IMR-90 (cell line): Measurements from ENCODE around the gene SURF2. TPM values are rescaled to one million over a fixed set of nuclear protein-coding genes. Genes with fewer than 3 reads are reported as not detected.

ENCODE experiments used
- ATAC-seq: fragments of 200-7000 bp; cut with Tn5 transposase; 2 replicates; pipeline ENCODE4 v1.9.1; 2020; ENCODE audit warnings: low read depth, mild to moderate bottlenecking, moderate library complexity
- BruUV-seq: library from RNA; stranded (reverse); fragments of 400-500 nt; replicated peaks from 2 replicates; lab custom pipeline; 2021; lab: Mats Ljungman, UMichigan
- CTCF ChIA-PET: fragments of 300-600 bp; formaldehyde crosslinking; extraction: SDS; loops from one replicate; lab custom pipeline; 2021; ENCODE audit warnings: antibody characterized with exemption; lab: Yijun Ruan, JAX
- POLR2A ChIA-PET: fragments of 300-600 bp; sonication (Branson Sonifier 250); formaldehyde crosslinking; loops from one replicate; lab custom pipeline; 2022; ENCODE audit warnings: antibody characterized with exemption; ENCODE audit not compliant: unreplicated experiment; lab: Charles Lee
- DNase-seq: peaks from one replicate; pipeline ENCODE4 v3.0.0; 2013
- H2AFZ ChIP-seq: replicated peaks from 2 replicates; pipeline ENCODE3; 2013; ENCODE audit warnings: low read length, mild to moderate bottlenecking; ENCODE audit not compliant: poor library complexity
- H2AK5ac ChIP-seq: 2 replicates; pipeline ENCODE4 v1.6.1; 2013; ENCODE audit warnings: low read depth, low read length, inconsistent platforms
- H2AK9ac ChIP-seq: replicated peaks from 2 replicates; pipeline ENCODE3; 2013; ENCODE audit warnings: mild to moderate bottlenecking, low read depth, low read length, moderate library complexity; ENCODE audit not compliant: poor library complexity
- H2BK120ac ChIP-seq: 2 replicates; pipeline ENCODE4 v1.6.1; 2013; ENCODE audit warnings: low read depth, low read length, inconsistent platforms
- H2BK15ac ChIP-seq: 3 replicates; pipeline ENCODE4 v1.6.1; 2013; ENCODE audit warnings: low read depth, low read length, inconsistent platforms
- H2BK20ac ChIP-seq: 2 replicates; pipeline ENCODE4 v1.6.1; 2013; ENCODE audit warnings: low read depth, mild to moderate bottlenecking, inconsistent platforms, low read length, moderate library complexity
- H2BK5ac ChIP-seq: 2 replicates; pipeline ENCODE4 v1.6.1; 2013; ENCODE audit warnings: mild to moderate bottlenecking, low read depth, low read length, inconsistent platforms; ENCODE audit not compliant: poor library complexity, severe bottlenecking
- H3K14ac ChIP-seq: replicated peaks from 2 replicates; pipeline ENCODE4 v1.6.1; 2013; ENCODE audit warnings: low read depth, low read length, inconsistent platforms
- H3K18ac ChIP-seq: 2 replicates; pipeline ENCODE4 v1.6.1; 2013; ENCODE audit warnings: low read depth, low read length, control low read depth
- H3K23ac ChIP-seq: 2 replicates; pipeline ENCODE4 v1.6.1; 2013; ENCODE audit warnings: low read depth, low read length, inconsistent platforms
- H3K27ac ChIP-seq: 2 replicates; pipeline ENCODE4 v1.5.1; 2013; ENCODE audit warnings: mild to moderate bottlenecking, control low read depth, low read length; ENCODE audit not compliant: insufficient read depth
- H3K27me3 ChIP-seq: 2 replicates; pipeline ENCODE4 v1.6.1; 2013; ENCODE audit warnings: low read length; ENCODE audit not compliant: control insufficient read depth, insufficient read depth
- H3K36me3 ChIP-seq: 2 replicates; pipeline ENCODE4 v1.6.1; 2013; ENCODE audit warnings: low read length, mixed read lengths; ENCODE audit not compliant: control insufficient read depth, insufficient read depth
- H3K4ac ChIP-seq: 2 replicates; pipeline ENCODE4 v1.6.1; 2013; ENCODE audit warnings: low read depth, low read length, inconsistent platforms
- H3K4me1 ChIP-seq: 2 replicates; pipeline ENCODE4 v1.6.1; 2013; ENCODE audit warnings: low read length, mixed read lengths; ENCODE audit not compliant: control insufficient read depth, insufficient read depth
- H3K4me2 ChIP-seq: 2 replicates; pipeline ENCODE4 v1.6.1; 2013; ENCODE audit warnings: low read depth, mild to moderate bottlenecking, control low read depth, low read length, moderate library complexity
- H3K4me3 ChIP-seq: 2 replicates; pipeline ENCODE4 v1.5.1; 2013; ENCODE audit warnings: low read depth, mild to moderate bottlenecking, control low read depth, low read length, moderate library complexity; ENCODE audit not compliant: insufficient read depth
- H3K56ac ChIP-seq: 2 replicates; pipeline ENCODE4 v1.6.1; 2013; ENCODE audit warnings: low read length, inconsistent platforms; ENCODE audit not compliant: insufficient read depth; ENCODE audit errors: extremely low read depth
- H3K79me1 ChIP-seq, 2 experiments: 2 replicates each; pipeline ENCODE4 v1.6.1; 2013; ENCODE audit warnings: low read length in 2 of 2, inconsistent platforms in 1 of 2, low read depth in 1 of 2
- H3K9ac ChIP-seq: 2 replicates; pipeline ENCODE4 v1.6.1; 2013; ENCODE audit warnings: low read depth, low read length, control low read depth
- H3K9me1 ChIP-seq: 2 replicates; pipeline ENCODE4 v1.6.1; 2013; ENCODE audit warnings: low read length, inconsistent platforms; ENCODE audit not compliant: insufficient read depth
- H3K9me3 ChIP-seq: 2 replicates; pipeline ENCODE4 v1.6.1; 2013; ENCODE audit warnings: low read length; ENCODE audit not compliant: control insufficient read depth, insufficient read depth
- H4K20me1 ChIP-seq: 2 replicates; pipeline ENCODE4 v1.6.1; 2013; ENCODE audit warnings: low read length, inconsistent platforms; ENCODE audit not compliant: insufficient read depth
- H4K5ac ChIP-seq: 2 replicates; pipeline ENCODE4 v1.6.1; 2013; ENCODE audit warnings: mild to moderate bottlenecking, low read depth, low read length, control low read depth
- H4K8ac ChIP-seq, 2 experiments: 2 replicates each; pipeline ENCODE4 v1.6.1; 2013; ENCODE audit warnings: low read depth in 2 of 2, low read length in 2 of 2, control low read depth in 1 of 2, inconsistent platforms in 1 of 2
- H4K91ac ChIP-seq: 2 replicates; pipeline ENCODE4 v1.6.1; 2013; ENCODE audit warnings: low read depth, low read length, inconsistent platforms; ENCODE audit not compliant: insufficient read depth
- BHLHE40 ChIP-seq: fragments of 150-350 bp; IDR thresholded peaks from 2 replicates; pipeline ENCODE4 v1.6.1; 2016; ENCODE audit warnings: mild to moderate bottlenecking, low read depth, low read length
- CEBPB ChIP-seq: IDR thresholded peaks from 2 replicates; pipeline ENCODE4 v1.6.1; 2012; ENCODE audit warnings: low read depth, low read length, improper control_type of control experiment
- CHD1 ChIP-seq: IDR thresholded peaks from 2 replicates; pipeline ENCODE4 v1.6.1; 2012; ENCODE audit warnings: low read depth, low read length, improper control_type of control experiment
- CTCF ChIP-seq: conservative IDR thresholded peaks from 2 replicates; pipeline ENCODE4 v1.5.1; 2012; ENCODE audit warnings: mild to moderate bottlenecking, low read depth, low read length, improper control_type of control experiment
- FOS ChIP-seq: fragments of 150-350 bp; IDR thresholded peaks from 2 replicates; pipeline ENCODE4 v1.6.1; 2016; ENCODE audit warnings: low read depth, low read length
- MAFK ChIP-seq: IDR thresholded peaks from 2 replicates; pipeline ENCODE4 v1.6.1; 2012; ENCODE audit warnings: low read depth, low read length, improper control_type of control experiment
- MAZ ChIP-seq: IDR thresholded peaks from 2 replicates; pipeline ENCODE4 v1.6.1; 2012; ENCODE audit warnings: low read depth, mild to moderate bottlenecking, low read length, improper control_type of control experiment, moderate library complexity, borderline replicate concordance
- MXI1 ChIP-seq: IDR thresholded peaks from 2 replicates; pipeline ENCODE4 v1.6.1; 2012; ENCODE audit warnings: low read depth, mild to moderate bottlenecking, low read length, moderate library complexity, borderline replicate concordance
- NFE2L2 ChIP-seq: fragments of 150-350 bp; IDR thresholded peaks from 2 replicates; pipeline ENCODE4 v1.6.1; 2016; ENCODE audit warnings: low read depth, mild to moderate bottlenecking, low read length
- POLR2A ChIP-seq: IDR thresholded peaks from 2 replicates; pipeline ENCODE4 v1.6.1; 2012; ENCODE audit warnings: mild to moderate bottlenecking, low read depth, low read length
- RAD21 ChIP-seq: IDR thresholded peaks from 2 replicates; pipeline ENCODE4 v1.6.1; 2012; ENCODE audit warnings: low read length, improper control_type of control experiment
- RCOR1 ChIP-seq: IDR thresholded peaks from 2 replicates; pipeline ENCODE4 v1.6.1; 2012; ENCODE audit warnings: mild to moderate bottlenecking, low read length, improper control_type of control experiment; ENCODE audit not compliant: insufficient replicate concordance
- RFX5 ChIP-seq: IDR thresholded peaks from 2 replicates; pipeline ENCODE4 v1.8.0; 2012; ENCODE audit warnings: low read depth, mild to moderate bottlenecking, low read length, moderate library complexity
- SMC3 ChIP-seq: fragments of 150-350 bp; IDR thresholded peaks from 2 replicates; pipeline ENCODE4 v1.6.1; 2016; ENCODE audit warnings: low read depth, mild to moderate bottlenecking, antibody characterized with exemption, low read length, moderate library complexity
- WGBS, 2 experiments: methylation state at CpG; one replicate each; pipeline versions ENCODE4 v1.1.5 to v1.1.7; 2013; ENCODE audit warnings: missing lambda C conversion rate in 2 of 2; ENCODE audit not compliant: insufficient read length in 1 of 2; ENCODE audit errors: extremely low coverage in 2 of 2; 5-methylcytosine and 5-hydroxymethylcytosine counted together
- dilution Hi-C: fragments of 300-500 bp; cut with HindIII; formaldehyde crosslinking; loops from one replicate; pipeline ENCODE4 v1.14.3; 2018; ENCODE audit warnings: low sequenced_read_pairs; ENCODE audit not compliant: unreplicated experiment
- in situ Hi-C: fragments of 300-500 bp; cut with MboI; formaldehyde crosslinking; loops from 3 replicates; pipeline ENCODE4 v1.14.3; 2019; ENCODE audit warnings: low sequenced_read_pairs, inconsistent platforms, mixed read lengths
- intact Hi-C: fragments of 100-400 bp; cut with micrococcal nuclease; formaldehyde crosslinking; loops from 2 replicates; pipeline ENCODE4 v1.10.0; 2022
- polyA plus RNA-seq, 3 experiments: library from polyadenylated mRNA; depleted of rRNA; stranded (reverse); fragments of >200 nt; gene quantifications; 2 replicates each; pipeline ENCODE4 v1.2.3, GENCODE V29; 2012; ENCODE audit warnings: low replicate concordance in 1 of 3
- total RNA-seq: library from RNA; depleted of rRNA; stranded (reverse); fragments of >200 nt; gene quantifications from 2 replicates; pipeline ENCODE4 v1.2.3, GENCODE V29; 2012
- TF ChIP-seq, protein P1 (sequence below): fragments of 150-350 bp; IDR thresholded peaks from 2 replicates; pipeline ENCODE4 v1.6.1; 2017; ENCODE audit warnings: mild to moderate bottlenecking, antibody characterized with exemption, low read length, low read depth
- TF ChIP-seq, protein P2 (sequence below): fragments of 150-350 bp; IDR thresholded peaks from 2 replicates; pipeline ENCODE4 v1.6.1; 2016; ENCODE audit warnings: low read depth, mild to moderate bottlenecking, low read length, moderate library complexity, borderline replicate concordance

Gene SURF2
- total and polyA plus RNA-seq, 2 of the 4 experiments (the other 2 are of a cell fraction): 9.9 to 16.3 TPM

- Histone ChIP-seq H3K27me3 (no peaks in the 10 kb centered on the region), H3K56ac (no peak overlapping the region), H3K9me1 (peaks cover 32% of the 10 kb centered on the region), H3K23ac (no peak overlapping the region), H4K91ac (no peak overlapping the region), H3K36me3 (peaks cover 73% of the 10 kb centered on the region), H2AFZ (no peak overlapping the region), H3K18ac (no peak overlapping the region), H4K8ac (no peak overlapping the region), H4K20me1 (peaks cover 99% of the 10 kb centered on the region), H3K9ac (no peak overlapping the region), H3K79me1 (peaks cover 20 to 65% of the 10 kb centered on the region in 2 experiments), H3K4ac (no peak overlapping the region), H2BK120ac (no peak overlapping the region), H3K4me2 (no peak overlapping the region), H3K9me3 (no peaks in the 10 kb centered on the region), H3K4me3 (no peak overlapping the region), H2AK5ac (no peak overlapping the region), H3K4me1 (peaks cover 12% of the 10 kb centered on the region), H2AK9ac (no peak overlapping the region), H2BK5ac (no peak overlapping the region), H2BK20ac (no peak overlapping the region), H3K14ac (no peak overlapping the region), H3K27ac (no peak overlapping the region), H4K5ac (no peak overlapping the region), H2BK15ac (no peak overlapping the region)
- TF ChIP-seq RFX5: no peak
- no peak for TF ChIP-seq BHLHE40
- TF ChIP-seq, protein P1, sequence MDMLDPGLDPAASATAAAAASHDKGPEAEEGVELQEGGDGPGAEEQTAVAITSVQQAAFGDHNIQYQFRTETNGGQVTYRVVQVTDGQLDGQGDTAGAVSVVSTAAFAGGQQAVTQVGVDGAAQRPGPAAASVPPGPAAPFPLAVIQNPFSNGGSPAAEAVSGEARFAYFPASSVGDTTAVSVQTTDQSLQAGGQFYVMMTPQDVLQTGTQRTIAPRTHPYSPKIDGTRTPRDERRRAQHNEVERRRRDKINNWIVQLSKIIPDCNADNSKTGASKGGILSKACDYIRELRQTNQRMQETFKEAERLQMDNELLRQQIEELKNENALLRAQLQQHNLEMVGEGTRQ: no peak
- TF ChIP-seq FOS: no peak
- TF ChIP-seq, protein P2, sequence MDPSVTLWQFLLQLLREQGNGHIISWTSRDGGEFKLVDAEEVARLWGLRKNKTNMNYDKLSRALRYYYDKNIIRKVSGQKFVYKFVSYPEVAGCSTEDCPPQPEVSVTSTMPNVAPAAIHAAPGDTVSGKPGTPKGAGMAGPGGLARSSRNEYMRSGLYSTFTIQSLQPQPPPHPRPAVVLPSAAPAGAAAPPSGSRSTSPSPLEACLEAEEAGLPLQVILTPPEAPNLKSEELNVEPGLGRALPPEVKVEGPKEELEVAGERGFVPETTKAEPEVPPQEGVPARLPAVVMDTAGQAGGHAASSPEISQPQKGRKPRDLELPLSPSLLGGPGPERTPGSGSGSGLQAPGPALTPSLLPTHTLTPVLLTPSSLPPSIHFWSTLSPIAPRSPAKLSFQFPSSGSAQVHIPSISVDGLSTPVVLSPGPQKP: no peak
- TF ChIP-seq MAZ: no peak
- no peak for TF ChIP-seq CTCF
- no peak for TF ChIP-seq CHD1
- no peak for TF ChIP-seq SMC3
- TF ChIP-seq MXI1: no peak
- TF ChIP-seq RAD21: no peak
- TF ChIP-seq RCOR1: no peak
- TF ChIP-seq NFE2L2: no peak
- TF ChIP-seq CEBPB: no peak
- no peak for TF ChIP-seq POLR2A
- TF ChIP-seq MAFK: no peak
- BruUV-seq: no TSS peak
- ChIA-PET CTCF (no interaction called here), POLR2A (no interaction called here)
- intact Hi-C loops: no loop called here
- ATAC-seq (no peak), DNase-seq (no peak)
- WGBS, 2 experiments: 83% methylated on average over 4 of the region's 7 CpGs; no CpG with 5 or more reads in 1 of the 2 experiments
- in situ Hi-C loops: no loop called here
- dilution Hi-C loops: no loop called here
Observed at GRCh38 chr9:133369933-133370332, 13.6 kb downstream of the SURF2 start.
